Right lobe of liver (tissue), 6 donors: ENCODE data around the gene RAI2. TPM values are rescaled to one million over a fixed set of nuclear protein-coding genes. Genes with fewer than 3 reads are reported as not detected.

Experiments
- ATAC-seq, 4 donors: fragments of 200-7000 bp; cut with Tn5 transposase; one replicate each; pipeline ENCODE4 v1.9.1; 2020; ENCODE audit warnings: mild to moderate bottlenecking in 4 of 4, moderate library complexity in 4 of 4
- DNase-seq, 3 donors: peaks; one replicate each; pipeline ENCODE4 v3.0.0-alpha.2; 2020
- H3K27ac ChIP-seq, 3 donors: fragments of 200-600 bp; one replicate each; pipeline ENCODE4 v1.8.0; 2022
- H3K27me3 ChIP-seq, 2 donors: fragments of 200-600 bp; one replicate each; pipeline ENCODE4 v1.8.0; 2022
- H3K36me3 ChIP-seq, 4 donors: fragments of 200-600 bp; sonication (generic) in 1 of 4; one replicate each; pipeline versions ENCODE4 v1.5.1 to v1.8.0; 2017 to 2022; ENCODE audit warnings: control low read depth in 1 of 4
- H3K4me1 ChIP-seq, 4 donors: fragments of 200-600 bp; sonication (generic) in 1 of 4; one replicate each; pipeline versions ENCODE4 v1.5.1 to v1.8.0; 2017 to 2022; ENCODE audit warnings: control low read depth in 1 of 4
- H3K4me3 ChIP-seq, 3 donors: fragments of 200-600 bp; one replicate each; pipeline ENCODE4 v1.8.0; 2022
- H3K9me3 ChIP-seq, 4 donors: fragments of 200-600 bp; sonication (generic) in 1 of 4; one replicate each; pipeline versions ENCODE4 v1.5.1 to v1.8.0; 2017 to 2022; ENCODE audit warnings: control low read depth in 1 of 4
- POLR2A ChIP-seq: fragments of 450-650 bp; IDR thresholded peaks from one replicate; pipeline ENCODE4 v1.6.1; 2017; ENCODE audit warnings: antibody characterized with exemption, mild to moderate bottlenecking
- WGBS: methylation state at CpG from one replicate; pipeline ENCODE4 v1.1.6; 2018; ENCODE audit warnings: low coverage, low lambda C conversion rate; ENCODE audit not compliant: insufficient coverage; ENCODE audit errors: missing lambda C conversion rate; 5-methylcytosine and 5-hydroxymethylcytosine counted together
- intact Hi-C, 2 donors: fragments of 100-400 bp; cut with DNase I; formaldehyde crosslinking; loops; one replicate each; pipeline versions ENCODE4 v1.11.2 to v1.14.1; 2022
- total RNA-seq, 6 experiments: library from RNA; depleted of rRNA in 2 of 6; stranded (reverse); fragments of >200 nt in 2 of 6; fragmentation: NEBNext Ultra II Directional in 3 of 6; extraction: Animal tissue kit (Norgen Biotek cat#: 25700) in 3 of 6; gene quantifications; one replicate each; pipeline versions ENCODE4 v1.1.0 to v1.2.4, GENCODE V29; 2016 to 2023
- TF ChIP-seq, protein P1 (sequence below), 4 donors: fragments of 200-600 bp in 3 of 4; fragments of 450-650 bp in 1 of 4; IDR thresholded peaks; one replicate each; pipeline versions ENCODE4 v1.5.1 to v1.8.0; 2016 to 2022; ENCODE audit warnings: antibody characterized with exemption in 4 of 4, mild to moderate bottlenecking in 2 of 4
- donor health status: DM: no; HTN: yes; CAD: no.
- donor health status: DM: no; HTN: no; CAD: no.
- donor health status: DM: no; HTN: no; CAD: no.
- donor health status: DM: no; HTN: yes; CAD: no.
- donor health status: DM: no; HTN: yes; CAD: no.

RAI2 gene
- total RNA-seq, 6 experiments from 2014 or later, result 1.2 to 3.5 (median 2.4) TPM

DNA sequence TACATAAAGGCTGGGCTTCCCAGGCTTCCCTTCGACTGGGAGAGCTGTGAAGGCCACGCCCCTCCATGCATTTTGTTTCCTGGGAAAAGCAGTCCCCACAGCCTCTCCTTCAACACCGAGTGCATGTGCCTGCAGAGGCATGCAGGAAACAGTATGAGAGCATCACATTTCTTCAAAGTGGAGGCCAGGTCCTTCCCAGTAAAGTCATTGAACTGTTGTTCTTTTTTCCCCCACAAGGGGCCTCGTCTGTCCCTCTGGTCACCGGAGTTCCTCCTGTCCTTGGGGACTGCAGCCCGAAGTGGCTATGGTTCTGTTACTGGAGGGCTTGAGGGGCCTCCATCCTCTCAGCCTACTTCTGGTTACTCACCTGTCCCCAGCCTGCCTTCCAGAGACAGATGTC lies 56.0 kb downstream of the RAI2 start:
- H3K27me3 ChIP-seq, result no peaks in the 10 kb centered on the region
- no peak overlapping the region for H3K4me3 ChIP-seq
- TF ChIP-seq, protein P1, sequence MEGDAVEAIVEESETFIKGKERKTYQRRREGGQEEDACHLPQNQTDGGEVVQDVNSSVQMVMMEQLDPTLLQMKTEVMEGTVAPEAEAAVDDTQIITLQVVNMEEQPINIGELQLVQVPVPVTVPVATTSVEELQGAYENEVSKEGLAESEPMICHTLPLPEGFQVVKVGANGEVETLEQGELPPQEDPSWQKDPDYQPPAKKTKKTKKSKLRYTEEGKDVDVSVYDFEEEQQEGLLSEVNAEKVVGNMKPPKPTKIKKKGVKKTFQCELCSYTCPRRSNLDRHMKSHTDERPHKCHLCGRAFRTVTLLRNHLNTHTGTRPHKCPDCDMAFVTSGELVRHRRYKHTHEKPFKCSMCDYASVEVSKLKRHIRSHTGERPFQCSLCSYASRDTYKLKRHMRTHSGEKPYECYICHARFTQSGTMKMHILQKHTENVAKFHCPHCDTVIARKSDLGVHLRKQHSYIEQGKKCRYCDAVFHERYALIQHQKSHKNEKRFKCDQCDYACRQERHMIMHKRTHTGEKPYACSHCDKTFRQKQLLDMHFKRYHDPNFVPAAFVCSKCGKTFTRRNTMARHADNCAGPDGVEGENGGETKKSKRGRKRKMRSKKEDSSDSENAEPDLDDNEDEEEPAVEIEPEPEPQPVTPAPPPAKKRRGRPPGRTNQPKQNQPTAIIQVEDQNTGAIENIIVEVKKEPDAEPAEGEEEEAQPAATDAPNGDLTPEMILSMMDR (IDR thresholded peaks at IDR 0.05), result no peak
- TF ChIP-seq POLR2A, result no peak
- H3K9me3 ChIP-seq, result no peaks in the 10 kb centered on the region
- no peak for ATAC-seq
- no peak for DNase-seq
- intact Hi-C loops, result no loop called here
- WGBS, result 41% methylated on average over 3 of the region's 6 CpGs
- no peak overlapping the region for H3K27ac ChIP-seq
- no peaks in the 10 kb centered on the region for H3K4me1 ChIP-seq
- no peaks in the 10 kb centered on the region for H3K36me3 ChIP-seq

DNA sequence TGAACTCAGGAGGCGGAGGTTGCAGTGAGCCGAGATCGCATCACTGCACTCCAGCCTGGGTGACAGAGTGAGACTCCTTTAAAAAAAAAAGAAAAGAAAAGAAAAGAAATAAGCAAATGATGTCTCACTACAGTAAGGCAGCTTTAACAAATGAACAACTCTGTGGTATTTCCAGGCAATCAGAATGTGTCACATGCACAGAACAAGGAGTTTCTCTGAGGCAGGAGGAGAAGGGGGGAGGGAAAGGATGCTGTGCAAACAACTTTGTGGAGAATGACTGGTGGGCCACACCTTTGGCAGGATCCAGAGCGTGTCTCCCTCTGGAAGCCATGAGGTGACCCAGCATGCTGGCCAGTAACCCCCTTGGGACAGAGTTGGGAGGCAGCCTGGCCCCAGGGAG lies 57.6 kb downstream of the RAI2 start:
- Histone ChIP-seq H3K4me1 (no peaks in the 10 kb centered on the region), H3K27ac (no peak overlapping the region), H3K9me3 (no peaks in the 10 kb centered on the region), H3K36me3 (no peaks in the 10 kb centered on the region), H3K27me3 (no peaks in the 10 kb centered on the region), H3K4me3 (no peak overlapping the region)
- intact Hi-C loops, result no loop called here
- TF ChIP-seq, protein P1 (IDR thresholded peaks at IDR 0.05), result no peak
- no peak for TF ChIP-seq POLR2A
- DNase-seq, result no peak
- ATAC-seq, result no peak
- 67% methylated on average over 3 of the region's 4 CpGs for WGBS

DNA sequence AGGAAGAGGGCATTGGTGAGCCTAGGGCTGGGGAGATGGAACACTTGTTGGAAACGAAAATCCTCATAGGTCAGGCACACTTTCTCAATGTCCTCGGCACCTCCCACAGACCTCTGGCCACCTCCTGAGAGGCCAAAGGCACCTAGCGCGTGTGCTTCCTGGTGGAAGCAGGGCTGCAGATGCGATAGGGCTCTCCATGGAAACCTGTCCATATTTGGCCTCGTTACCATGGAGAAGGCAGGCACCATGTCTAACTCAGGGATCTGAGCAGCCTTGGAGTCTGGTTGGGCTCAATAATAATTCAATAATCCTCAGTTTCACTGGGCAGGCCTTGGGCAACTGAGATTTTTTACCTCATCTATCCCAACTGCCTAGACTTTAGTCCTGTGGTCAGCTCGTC lies 58.3 kb downstream of the RAI2 start:
- 56% methylated on average over 5 of the region's 7 CpGs for WGBS
- ATAC-seq (no peak), DNase-seq (no peak)
- H3K27ac ChIP-seq, result no peak overlapping the region
- TF ChIP-seq, protein P1 (IDR thresholded peaks at IDR 0.05), result no peak
- TF ChIP-seq POLR2A, result no peak
- H3K4me3 ChIP-seq, result no peak overlapping the region
- H3K9me3 ChIP-seq, result no peaks in the 10 kb centered on the region
- intact Hi-C loops, result no loop called here
- no peaks in the 10 kb centered on the region for H3K27me3 ChIP-seq
- no peaks in the 10 kb centered on the region for H3K4me1 ChIP-seq
- H3K36me3 ChIP-seq, result no peaks in the 10 kb centered on the region

DNA sequence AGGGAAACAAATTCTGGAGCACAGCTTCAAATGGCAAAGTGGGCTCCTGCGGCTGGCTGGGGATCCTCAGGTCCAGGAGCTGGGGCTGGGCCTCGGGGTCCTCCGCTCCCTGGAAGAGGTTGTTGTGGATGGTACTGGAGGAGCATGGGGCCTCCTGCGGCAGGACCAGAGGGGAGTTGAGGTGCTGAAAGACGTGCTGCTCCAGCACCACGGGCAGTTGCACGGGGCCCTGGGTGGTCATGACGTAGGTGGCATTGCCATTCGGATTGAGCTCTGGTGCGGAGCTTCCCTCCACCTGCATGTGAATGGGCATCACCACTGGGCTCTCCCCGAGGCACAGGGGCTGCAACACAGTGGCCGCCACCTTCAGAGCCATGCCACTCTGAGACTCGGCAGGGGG lies 59.7 kb downstream of the RAI2 start:
- Histone ChIP-seq H3K36me3 (no peaks in the 10 kb centered on the region), H3K27me3 (no peaks in the 10 kb centered on the region), H3K27ac (no peak overlapping the region), H3K4me3 (no peak overlapping the region), H3K9me3 (no peaks in the 10 kb centered on the region), H3K4me1 (no peaks in the 10 kb centered on the region)
- intact Hi-C loops, result no loop called here
- peak in 1 of 4 donors; percentile 9 for ATAC-seq
- WGBS, result no CpG with 5 or more reads among the region's 13 CpGs
- DNase-seq, result no peak
- no peak for TF ChIP-seq POLR2A
- TF ChIP-seq, protein P1 (IDR thresholded peaks at IDR 0.05), result no peak

DNA sequence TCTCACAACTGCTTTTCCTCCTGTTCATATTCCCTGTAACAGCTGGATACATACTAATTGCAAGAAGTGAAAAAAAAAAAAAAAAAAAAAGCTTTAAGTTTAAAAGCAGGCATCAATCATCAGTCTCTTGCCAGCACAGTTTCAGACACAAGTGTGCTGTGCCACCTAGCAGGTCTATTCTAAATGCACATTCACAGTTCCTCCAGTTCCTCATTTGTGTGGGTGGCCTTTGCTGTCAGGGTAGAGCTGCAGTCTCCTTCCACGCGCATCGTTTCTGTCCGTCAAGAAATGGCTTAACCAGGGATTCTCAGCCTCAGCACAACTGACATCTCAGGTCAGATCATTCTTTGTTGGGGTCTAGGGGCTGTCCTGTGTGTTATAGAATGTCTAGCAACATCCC lies 62.2 kb downstream of the RAI2 start:
- Histone ChIP-seq H3K4me1 (no peaks in the 10 kb centered on the region), H3K27me3 (no peaks in the 10 kb centered on the region), H3K9me3 (no peaks in the 10 kb centered on the region), H3K4me3 (no peak overlapping the region), H3K27ac (no peak overlapping the region), H3K36me3 (no peaks in the 10 kb centered on the region)
- DNase-seq (no peak), ATAC-seq (no peak)
- WGBS, result 96% methylated on average over 4 of the region's 4 CpGs
- TF ChIP-seq, protein P1 (IDR thresholded peaks at IDR 0.05), result no peak
- TF ChIP-seq POLR2A, result no peak
- intact Hi-C loops, result no loop called here
